OCI-LY3 (cell line): ENCODE measurements around the gene SGCA.

Source experiments
- EZH2phosphoT487 ChIP-seq: fragments of 200-600 bp; shearing (Covaris generic); IDR thresholded peaks from 2 replicates; pipeline ENCODE4 v1.6.1; 2018; ENCODE audit warnings: antibody characterized with exemption, mixed run types, low read depth
- TF ChIP-seq, protein P1 (sequence below): fragments of 200-600, 300-600 bp; sonication (generic); IDR thresholded peaks from 2 replicates; pipeline ENCODE4 v1.5.1; 2014; ENCODE audit warnings: antibody characterized with exemption, low read length, low read depth

GRCh38 chr17:50148226-50149090, 17.3 kb upstream of the SGCA start:
- TF ChIP-seq, protein P1, sequence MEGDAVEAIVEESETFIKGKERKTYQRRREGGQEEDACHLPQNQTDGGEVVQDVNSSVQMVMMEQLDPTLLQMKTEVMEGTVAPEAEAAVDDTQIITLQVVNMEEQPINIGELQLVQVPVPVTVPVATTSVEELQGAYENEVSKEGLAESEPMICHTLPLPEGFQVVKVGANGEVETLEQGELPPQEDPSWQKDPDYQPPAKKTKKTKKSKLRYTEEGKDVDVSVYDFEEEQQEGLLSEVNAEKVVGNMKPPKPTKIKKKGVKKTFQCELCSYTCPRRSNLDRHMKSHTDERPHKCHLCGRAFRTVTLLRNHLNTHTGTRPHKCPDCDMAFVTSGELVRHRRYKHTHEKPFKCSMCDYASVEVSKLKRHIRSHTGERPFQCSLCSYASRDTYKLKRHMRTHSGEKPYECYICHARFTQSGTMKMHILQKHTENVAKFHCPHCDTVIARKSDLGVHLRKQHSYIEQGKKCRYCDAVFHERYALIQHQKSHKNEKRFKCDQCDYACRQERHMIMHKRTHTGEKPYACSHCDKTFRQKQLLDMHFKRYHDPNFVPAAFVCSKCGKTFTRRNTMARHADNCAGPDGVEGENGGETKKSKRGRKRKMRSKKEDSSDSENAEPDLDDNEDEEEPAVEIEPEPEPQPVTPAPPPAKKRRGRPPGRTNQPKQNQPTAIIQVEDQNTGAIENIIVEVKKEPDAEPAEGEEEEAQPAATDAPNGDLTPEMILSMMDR = no peak
- 0 out of 2 replicates have a peak, but pooled peaks have one; percentile 79 for TF ChIP-seq EZH2phosphoT487
